GM10248 (cell line): ENCODE data around the gene C1orf226.

ENCODE experiments used
- CTCF ChIA-PET: fragments of 300-600 bp; sonication (Branson Sonifier 250); formaldehyde crosslinking; extraction: SDS; loops from one replicate; lab custom pipeline; 2021; ENCODE audit warnings: antibody characterized with exemption; lab: Yijun Ruan, JAX
- POLR2A ChIA-PET: fragments of 350-650 bp; sonication (Branson Sonifier 250); formaldehyde crosslinking; extraction: SDS; loops from one replicate; lab custom pipeline; 2020; ENCODE audit warnings: antibody characterized with exemption; lab: Yijun Ruan, JAX
- DNase-seq: peaks from one replicate; pipeline ENCODE4 v3.0.0; 2012; ENCODE audit errors: extremely low spot score
- TF ChIP-seq, protein P1 (sequence below): IDR thresholded peaks from 2 replicates; pipeline ENCODE4 v1.5.1; 2012; ENCODE audit warnings: mild to moderate bottlenecking, low read depth; ENCODE audit errors: extremely low read depth, missing control alignments, control extremely low read depth

Gene C1orf226

GRCh38 chr1:162367772-162368171 lies 13.8 kb upstream of the C1orf226 start:
- TF ChIP-seq, protein P1, sequence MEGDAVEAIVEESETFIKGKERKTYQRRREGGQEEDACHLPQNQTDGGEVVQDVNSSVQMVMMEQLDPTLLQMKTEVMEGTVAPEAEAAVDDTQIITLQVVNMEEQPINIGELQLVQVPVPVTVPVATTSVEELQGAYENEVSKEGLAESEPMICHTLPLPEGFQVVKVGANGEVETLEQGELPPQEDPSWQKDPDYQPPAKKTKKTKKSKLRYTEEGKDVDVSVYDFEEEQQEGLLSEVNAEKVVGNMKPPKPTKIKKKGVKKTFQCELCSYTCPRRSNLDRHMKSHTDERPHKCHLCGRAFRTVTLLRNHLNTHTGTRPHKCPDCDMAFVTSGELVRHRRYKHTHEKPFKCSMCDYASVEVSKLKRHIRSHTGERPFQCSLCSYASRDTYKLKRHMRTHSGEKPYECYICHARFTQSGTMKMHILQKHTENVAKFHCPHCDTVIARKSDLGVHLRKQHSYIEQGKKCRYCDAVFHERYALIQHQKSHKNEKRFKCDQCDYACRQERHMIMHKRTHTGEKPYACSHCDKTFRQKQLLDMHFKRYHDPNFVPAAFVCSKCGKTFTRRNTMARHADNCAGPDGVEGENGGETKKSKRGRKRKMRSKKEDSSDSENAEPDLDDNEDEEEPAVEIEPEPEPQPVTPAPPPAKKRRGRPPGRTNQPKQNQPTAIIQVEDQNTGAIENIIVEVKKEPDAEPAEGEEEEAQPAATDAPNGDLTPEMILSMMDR = no peak
- DNase-seq = no peak
- POLR2A ChIA-PET = no interaction called here
- CTCF ChIA-PET = interaction anchor here (1.7 to 2.2 kb wide), 2 partner anchors 10 to 12 kb away, joined by 4 to 6 read pairs; no protein-coding TSS in a partner anchor

DNA sequence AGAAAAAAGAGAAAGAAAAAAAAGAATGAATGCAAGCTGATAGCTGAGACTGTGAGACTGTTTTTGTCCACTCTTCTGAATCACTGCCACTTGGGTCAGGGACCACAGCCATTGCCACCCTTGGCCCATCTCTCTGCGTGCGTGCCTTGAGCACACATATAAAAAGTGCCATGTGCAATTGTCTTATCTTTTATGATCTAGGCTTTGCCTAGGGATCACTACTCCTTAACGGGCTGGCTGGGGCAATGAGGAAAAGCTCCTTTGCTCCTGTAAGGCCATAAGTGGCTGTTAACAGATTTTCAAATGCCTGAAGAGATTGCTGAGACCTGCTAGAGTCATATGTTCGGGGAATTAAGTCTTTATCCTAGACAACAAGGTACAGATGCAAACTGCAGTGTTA lies 13.1 kb upstream of the C1orf226 start:
- DNase-seq = no peak
- ChIA-PET POLR2A (no interaction called here), CTCF (interaction anchor here (1.7 to 2.2 kb wide), 2 partner anchors 11 to 13 kb away, joined by 4 to 6 read pairs; no protein-coding TSS in a partner anchor)
- TF ChIP-seq, protein P1 = no peak

DNA sequence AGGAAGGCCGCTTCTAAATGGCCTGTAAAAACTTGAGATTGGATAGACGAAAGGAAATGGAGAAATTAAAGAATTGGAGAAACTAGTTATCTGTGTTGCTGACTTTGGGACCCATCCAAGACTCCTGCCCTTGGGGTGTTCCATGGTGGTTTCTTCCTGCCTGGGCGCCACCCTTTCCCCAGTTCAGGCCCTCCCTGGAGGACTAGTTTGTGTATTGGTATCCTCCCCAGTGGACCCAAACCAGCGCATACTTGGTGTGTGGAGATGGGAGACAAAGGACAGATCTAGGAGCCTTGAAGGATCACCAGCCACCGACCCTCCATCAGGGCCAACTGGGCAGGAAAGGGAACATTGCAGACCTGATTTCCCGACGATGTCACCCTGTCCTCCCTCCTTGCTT lies 12.0 kb upstream of the C1orf226 start:
- CTCF ChIA-PET = no interaction called here
- TF ChIP-seq, protein P1 = no peak
- POLR2A ChIA-PET = no interaction called here
- DNase-seq = no peak

- TF ChIP-seq, protein P1 = no peak
- ChIA-PET CTCF (no interaction called here), POLR2A (no interaction called here)
- no peak for DNase-seq
Observed at GRCh38 chr1:162370161-162370560, 11.4 kb upstream of the C1orf226 start.

DNA sequence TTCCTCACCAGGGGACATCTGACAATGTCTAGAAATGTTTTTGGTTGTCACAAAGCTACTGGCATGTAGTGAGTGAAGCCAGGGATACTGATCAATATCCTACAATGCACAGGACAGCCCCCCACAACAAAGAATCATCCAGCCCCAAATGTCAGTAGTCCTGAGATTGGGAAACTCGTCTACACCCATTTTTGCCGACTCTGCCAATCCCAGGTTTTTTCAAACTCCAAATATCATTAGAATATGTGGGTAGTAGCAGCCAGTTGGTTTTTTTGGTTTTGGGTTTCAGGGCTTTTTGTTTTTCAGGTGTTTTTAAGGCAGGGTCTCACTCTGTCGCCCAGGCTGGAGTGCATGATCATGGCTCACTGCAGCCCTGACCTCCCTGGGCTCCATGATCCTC lies 10.8 kb upstream of the C1orf226 start:
- CTCF ChIA-PET = interaction anchor here (2.9 kb wide), 1 partner anchor 21 kb away, joined by 10 read pairs; no protein-coding TSS in a partner anchor
- no peak for DNase-seq
- POLR2A ChIA-PET = no interaction called here
- TF ChIP-seq, protein P1 = no peak

DNA sequence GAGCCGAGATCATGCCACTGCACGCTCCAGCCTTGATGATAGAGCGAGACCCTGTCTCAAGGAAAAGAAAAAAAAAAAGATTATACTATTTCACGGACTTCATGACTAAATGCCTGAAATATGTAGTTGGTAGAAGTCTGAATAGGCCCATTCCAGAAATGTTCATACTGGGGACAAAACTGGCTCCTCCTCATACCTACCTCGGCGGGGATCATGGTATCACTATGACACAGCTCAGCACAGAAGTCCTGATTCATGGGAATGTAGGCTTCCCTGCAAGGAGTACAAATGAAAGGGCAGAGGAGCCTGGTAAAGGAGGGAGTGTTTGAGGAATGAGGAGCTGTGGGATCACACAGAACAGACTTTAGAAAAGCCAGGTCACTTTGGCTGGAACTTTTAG lies 9.9 kb upstream of the C1orf226 start:
- ChIA-PET POLR2A (no interaction called here), CTCF (interaction anchor here (1.0 to 2.9 kb wide), 5 partner anchors 12 to 24 kb away, joined by 3 to 11 read pairs (median 3); no protein-coding TSS in a partner anchor)
- DNase-seq = no peak
- TF ChIP-seq, protein P1 = no peak
